VCaP (cell line): ENCODE measurements around the gene HOXA7.

Experiments
- H3K27ac ChIP-seq: fragments of 450-650 bp; 2 replicates; pipeline ENCODE4 v1.5.1; 2017
- CTCF ChIP-seq: fragments of 450-650 bp; conservative IDR thresholded peaks from 2 replicates; pipeline ENCODE4 v1.5.1; 2017; ENCODE audit warnings: mild to moderate bottlenecking, moderate library complexity

Gene HOXA7

GRCh38 chr7:27105301-27106031, 51.0 kb downstream of the HOXA7 start:
- no peak for TF ChIP-seq CTCF
- H3K27ac ChIP-seq, result no peak overlapping the region

GRCh38 chr7:27104341-27105058, 52.0 kb downstream of the HOXA7 start:
- H3K27ac ChIP-seq, result no peak overlapping the region
- TF ChIP-seq CTCF, result no peak
